ENCODE results near the gene FAM222A.
"Not testable (repeated sequence)": the region's sequence is repeated elsewhere in the genome, so short reads cannot be mapped to it uniquely, and the experiment has no call there.

Gene FAM222A

GRCh38 chr12:109693653-109694600, 19.7 kb upstream of the FAM222A start:
- in situ Hi-C loops (cut with HindIII; ENCODE audit: low sequenced_read_pairs): no loop called here

- in situ Hi-C loops (cut with HindIII; ENCODE audit: low sequenced_read_pairs): not testable (repeated sequence)
These were observed 19.0 kb upstream of the FAM222A start for GRCh38 chr12:109694629-109695028.

GRCh38 chr12:109695416-109695815, 18.2 kb upstream of the FAM222A start:
- in situ Hi-C loops (cut with HindIII; ENCODE audit: low sequenced_read_pairs): no loop called here

GRCh38 chr12:109695961-109696461, 17.6 kb upstream of the FAM222A start:
- in situ Hi-C loops (cut with HindIII; ENCODE audit: low sequenced_read_pairs): no loop called here

- in situ Hi-C loops (cut with HindIII; ENCODE audit: low sequenced_read_pairs): no loop called here
These were observed 16.9 kb upstream of the FAM222A start for GRCh38 chr12:109696485-109697269.

GRCh38 chr12:109697270-109697553, 16.4 kb upstream of the FAM222A start:
- in situ Hi-C loops (cut with HindIII; ENCODE audit: low sequenced_read_pairs): no loop called here

- in situ Hi-C loops (cut with HindIII; ENCODE audit: low sequenced_read_pairs): no loop called here
These were observed 15.7 kb upstream of the FAM222A start for GRCh38 chr12:109697877-109698468.

- in situ Hi-C loops (cut with HindIII; ENCODE audit: low sequenced_read_pairs): no loop called here
These were observed 14.8 kb upstream of the FAM222A start for GRCh38 chr12:109698820-109699219.

- in situ Hi-C loops (cut with HindIII; ENCODE audit: low sequenced_read_pairs): no loop called here
These were observed 12.6 kb upstream of the FAM222A start for GRCh38 chr12:109701064-109701463.

GRCh38 chr12:109702111-109702841, 11.3 kb upstream of the FAM222A start:
- in situ Hi-C loops (cut with HindIII; ENCODE audit: low sequenced_read_pairs): no loop called here

GRCh38 chr12:109703684-109704083, 9.9 kb upstream of the FAM222A start:
- in situ Hi-C loops (cut with HindIII; ENCODE audit: low sequenced_read_pairs): no loop called here

GRCh38 chr12:109704371-109705098, 9.1 kb upstream of the FAM222A start:
- in situ Hi-C loops (cut with HindIII; ENCODE audit: low sequenced_read_pairs): no loop called here

GRCh38 chr12:109705291-109705690, 8.3 kb upstream of the FAM222A start:
- in situ Hi-C loops (cut with HindIII; ENCODE audit: low sequenced_read_pairs): no loop called here

GRCh38 chr12:109706398-109706746, 7.3 kb upstream of the FAM222A start:
- in situ Hi-C loops (cut with HindIII; ENCODE audit: low sequenced_read_pairs): no loop called here

- in situ Hi-C loops (cut with HindIII; ENCODE audit: low sequenced_read_pairs): no loop called here
These were observed 6.7 kb upstream of the FAM222A start for GRCh38 chr12:109706747-109707469.

GRCh38 chr12:109707470-109707821, 6.2 kb upstream of the FAM222A start:
- in situ Hi-C loops (cut with HindIII; ENCODE audit: low sequenced_read_pairs): no loop called here

- in situ Hi-C loops (cut with HindIII; ENCODE audit: low sequenced_read_pairs): no loop called here
These were observed 4.7 kb upstream of the FAM222A start for GRCh38 chr12:109708939-109709338.

GRCh38 chr12:109709401-109709991, 4.1 kb upstream of the FAM222A start:
- in situ Hi-C loops (cut with HindIII; ENCODE audit: low sequenced_read_pairs): no loop called here

GRCh38 chr12:109710205-109710746, 3.3 kb upstream of the FAM222A start:
- in situ Hi-C loops (cut with HindIII; ENCODE audit: low sequenced_read_pairs): no loop called here
